ENCODE results near the gene CPT2.

Gene CPT2

DNA sequence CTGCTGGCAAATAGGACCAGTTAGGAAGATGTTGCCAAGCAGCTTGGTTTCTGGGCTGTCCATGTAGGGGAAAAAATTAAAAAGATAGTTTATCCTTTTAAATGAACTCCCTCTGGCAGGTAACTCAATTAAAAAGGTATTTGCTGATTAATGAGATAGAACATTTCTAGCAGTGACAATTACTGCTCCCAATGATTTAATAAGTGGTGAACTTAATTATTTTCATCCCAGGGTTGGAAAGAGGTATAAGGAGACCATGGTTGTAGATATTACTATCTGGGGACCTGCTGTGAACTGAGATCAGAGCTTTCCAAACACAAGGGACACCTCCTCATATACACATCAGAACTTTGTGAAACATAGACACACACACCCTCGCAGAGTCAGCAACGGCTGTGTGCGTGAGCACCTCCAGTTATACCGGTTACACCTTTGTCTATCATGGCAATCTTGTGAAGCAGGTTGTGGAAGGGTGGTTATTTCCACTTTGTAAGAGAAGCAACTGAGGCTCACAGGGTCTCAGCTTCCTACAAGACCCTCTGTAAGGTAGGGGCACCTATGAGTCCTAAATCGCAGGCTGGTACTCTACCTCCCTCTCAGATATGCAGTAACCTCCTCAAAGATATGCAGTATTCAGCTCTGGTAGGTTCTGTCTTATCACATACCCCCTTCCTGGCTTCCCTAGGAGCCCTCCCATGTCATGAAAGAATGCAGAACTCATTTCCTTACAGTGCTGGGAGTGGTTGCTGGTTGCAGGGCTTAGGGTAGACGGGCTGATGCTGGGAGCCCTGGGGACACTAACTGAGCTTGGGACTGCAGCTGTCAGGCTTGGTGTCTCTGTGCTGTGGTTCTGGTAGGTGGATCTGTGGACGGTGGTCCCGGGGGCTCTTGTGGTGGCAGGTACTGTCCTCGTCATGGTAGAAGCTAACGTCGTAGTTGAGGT is 60.2 kb downstream of the CPT2 start:
- no peak for FAIRE-seq
- TF ChIP-seq TAF1 (IDR thresholded peaks at IDR 0.05; ENCODE audit: low read depth, low read length) (no peak), SPI1 (IDR thresholded peaks at IDR 0.05; ENCODE audit: low read depth, low read length) (no peak), POLR2A (IDR thresholded peaks at IDR 0.05; ENCODE audit: low read depth, low read length) (no peak), PAX5 (IDR thresholded peaks at IDR 0.05; ENCODE audit: insufficient read depth, low read length, severe bottlenecking) (no peak), POLR2AphosphoS5 (IDR thresholded peaks at IDR 0.05; ENCODE audit: low read depth, low read length) (no peak), POU2F2 (IDR thresholded peaks at IDR 0.05; ENCODE audit: low read depth, low read length) (no peak)
- no peak for DNase-seq (ENCODE audit: insufficient read length, low spot score)

DNA sequence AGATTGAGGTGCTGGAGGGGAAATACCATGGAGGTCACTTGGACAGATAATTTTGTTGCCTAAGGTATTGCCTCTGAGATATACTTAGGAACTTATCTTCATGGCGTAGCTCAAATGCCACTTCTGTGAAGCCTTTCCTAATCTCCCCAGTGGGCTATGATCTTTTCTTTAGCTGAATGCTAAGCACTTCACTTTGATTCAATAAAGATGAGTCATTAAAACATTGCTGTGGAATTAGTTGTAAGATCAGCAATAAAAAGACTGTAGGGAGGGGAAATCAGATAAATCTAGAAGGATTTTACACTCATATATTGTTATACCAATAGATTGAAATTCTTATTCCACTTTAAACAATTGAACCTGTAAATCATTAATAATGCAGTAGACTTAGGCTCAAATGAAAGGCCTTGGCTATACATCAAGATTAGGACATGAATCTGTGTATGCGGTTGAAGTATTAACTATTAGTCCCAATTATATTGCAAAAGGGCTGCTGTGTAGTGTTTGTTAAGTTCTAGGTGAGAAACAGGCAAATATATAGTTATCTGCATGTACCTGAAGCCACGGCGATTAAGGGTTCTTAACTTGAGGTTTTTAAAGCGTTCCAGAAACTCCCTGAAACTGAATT is 60.9 kb downstream of the CPT2 start:
- no peak for FAIRE-seq
- no peak for TF ChIP-seq POLR2AphosphoS5 (IDR thresholded peaks at IDR 0.05; ENCODE audit: low read depth, low read length)
- no peak for TF ChIP-seq PAX5 (IDR thresholded peaks at IDR 0.05; ENCODE audit: insufficient read depth, low read length, severe bottlenecking)
- no peak for TF ChIP-seq TAF1 (IDR thresholded peaks at IDR 0.05; ENCODE audit: low read depth, low read length)
- no peak for TF ChIP-seq POLR2A (IDR thresholded peaks at IDR 0.05; ENCODE audit: low read depth, low read length)
- no peak for TF ChIP-seq POU2F2 (IDR thresholded peaks at IDR 0.05; ENCODE audit: low read depth, low read length)
- no peak for TF ChIP-seq SPI1 (IDR thresholded peaks at IDR 0.05; ENCODE audit: low read depth, low read length)
- no peak for DNase-seq (ENCODE audit: insufficient read length, low spot score)

DNA sequence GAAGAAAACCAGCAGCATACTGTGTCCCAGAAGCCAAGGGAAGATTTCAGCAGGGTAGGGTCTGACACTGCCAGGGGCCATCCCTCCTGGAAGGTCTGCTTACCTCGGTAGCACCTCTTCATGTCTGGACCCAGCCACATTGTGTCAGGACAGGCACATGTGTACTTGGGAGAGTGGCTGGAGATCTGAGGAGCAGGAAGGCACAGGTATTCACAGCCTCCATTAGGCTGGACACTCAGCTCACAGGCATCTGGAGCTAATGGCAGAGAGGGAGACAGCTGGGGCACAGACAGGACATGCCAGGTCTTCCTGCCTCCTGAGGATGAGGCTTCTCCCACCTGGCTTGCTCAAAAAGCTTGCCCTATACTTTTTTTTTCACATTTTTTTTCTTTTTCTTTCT is 61.6 kb downstream of the CPT2 start:
- DNase-seq (ENCODE audit: insufficient read length, low spot score): no peak
- FAIRE-seq: no peak
- no peak for TF ChIP-seq TAF1 (IDR thresholded peaks at IDR 0.05; ENCODE audit: low read depth, low read length)
- no peak for TF ChIP-seq POLR2A (IDR thresholded peaks at IDR 0.05; ENCODE audit: low read depth, low read length)
- no peak for TF ChIP-seq POU2F2 (IDR thresholded peaks at IDR 0.05; ENCODE audit: low read depth, low read length)
- no peak for TF ChIP-seq SPI1 (IDR thresholded peaks at IDR 0.05; ENCODE audit: low read depth, low read length)

DNA sequence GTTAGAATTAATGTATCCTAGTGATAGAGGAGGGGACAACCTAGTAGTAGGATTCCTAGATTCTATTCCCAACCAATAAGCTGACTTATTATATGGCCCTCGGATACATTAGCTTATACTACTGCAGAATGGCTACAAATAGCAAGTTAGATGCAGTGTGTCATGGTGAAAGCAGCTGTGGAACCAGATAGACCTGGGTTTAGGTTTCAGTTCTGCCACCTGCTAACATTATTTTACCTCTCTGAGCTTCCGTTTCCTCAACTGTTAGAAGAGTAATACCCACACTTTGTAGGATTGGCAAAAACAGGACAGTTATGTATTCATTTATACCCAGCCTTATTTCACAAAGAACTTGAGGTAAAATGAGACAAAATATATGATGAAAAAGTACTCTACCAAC is 63.3 kb downstream of the CPT2 start:
- DNase-seq (ENCODE audit: insufficient read length, low spot score) (no peak), FAIRE-seq (peak; percentile 89)
- TF ChIP-seq PAX5 (IDR thresholded peaks at IDR 0.05; ENCODE audit: insufficient read depth, low read length, severe bottlenecking): no peak
- no peak for TF ChIP-seq POLR2A (IDR thresholded peaks at IDR 0.05; ENCODE audit: low read depth, low read length)
- peak; percentile 51 for TF ChIP-seq SPI1 (IDR thresholded peaks at IDR 0.05; ENCODE audit: low read depth, low read length)

DNA sequence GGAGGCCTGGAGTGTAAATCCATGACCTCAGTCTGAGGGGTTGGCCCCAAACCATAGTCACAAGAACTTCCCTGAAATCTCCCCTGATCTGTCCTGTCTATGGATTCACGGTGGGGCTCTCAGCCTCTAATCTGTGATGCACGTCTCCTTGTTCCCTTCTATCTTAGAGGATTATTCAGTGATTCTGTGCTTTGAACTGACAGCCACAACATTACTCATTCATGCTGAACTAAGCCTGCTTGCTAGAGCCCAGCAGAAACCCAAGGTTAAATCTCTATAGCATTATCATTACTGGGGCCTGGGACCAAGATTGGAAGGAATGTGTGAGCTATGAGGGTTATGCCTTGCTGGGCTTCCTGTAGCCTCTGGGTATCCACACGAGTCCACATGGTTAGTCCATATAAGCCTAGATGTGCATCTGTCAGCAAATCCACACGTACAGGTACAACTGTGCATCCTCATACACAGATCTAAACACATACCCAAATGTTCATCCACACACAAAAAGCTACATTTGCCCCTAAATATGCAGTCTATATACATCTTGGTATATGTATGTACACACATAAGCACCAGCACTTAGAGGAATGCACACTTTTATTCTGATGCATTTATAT is 64.1 kb downstream of the CPT2 start:
- no peak for TF ChIP-seq PAX5 (IDR thresholded peaks at IDR 0.05; ENCODE audit: insufficient read depth, low read length, severe bottlenecking)
- no peak for TF ChIP-seq TAF1 (IDR thresholded peaks at IDR 0.05; ENCODE audit: low read depth, low read length)
- no peak for TF ChIP-seq POLR2AphosphoS5 (IDR thresholded peaks at IDR 0.05; ENCODE audit: low read depth, low read length)
- TF ChIP-seq POU2F2 (IDR thresholded peaks at IDR 0.05; ENCODE audit: low read depth, low read length): no peak
- no peak for TF ChIP-seq SPI1 (IDR thresholded peaks at IDR 0.05; ENCODE audit: low read depth, low read length)
- no peak for TF ChIP-seq POLR2A (IDR thresholded peaks at IDR 0.05; ENCODE audit: low read depth, low read length)
- FAIRE-seq: no peak

DNA sequence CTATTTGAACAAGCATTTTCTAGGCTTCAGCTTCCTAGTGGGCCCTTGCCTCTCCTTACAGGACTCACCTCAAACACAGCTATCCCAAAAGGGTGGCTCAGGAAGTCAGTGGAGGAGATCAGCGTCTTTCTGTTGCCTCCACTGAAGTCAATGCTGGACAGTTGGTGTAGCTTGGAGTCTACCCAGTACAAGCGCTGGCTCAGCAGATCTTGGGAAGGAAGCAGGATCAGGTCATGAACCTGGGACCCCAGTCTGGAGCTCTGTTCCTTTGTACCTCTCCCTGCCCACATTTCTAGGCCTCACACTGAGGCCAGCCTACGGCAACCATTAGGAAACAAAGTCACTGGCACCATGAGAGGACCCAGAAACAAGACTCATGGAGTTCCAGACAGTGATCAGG is 65.4 kb downstream of the CPT2 start:
- TF ChIP-seq TAF1 (IDR thresholded peaks at IDR 0.05; ENCODE audit: low read depth, low read length): no peak
- TF ChIP-seq SPI1 (IDR thresholded peaks at IDR 0.05; ENCODE audit: low read depth, low read length): no peak
- TF ChIP-seq PAX5 (IDR thresholded peaks at IDR 0.05; ENCODE audit: insufficient read depth, low read length, severe bottlenecking): no peak
- no peak for TF ChIP-seq POLR2A (IDR thresholded peaks at IDR 0.05; ENCODE audit: low read depth, low read length)
- TF ChIP-seq POLR2AphosphoS5 (IDR thresholded peaks at IDR 0.05; ENCODE audit: low read depth, low read length): no peak
- TF ChIP-seq POU2F2 (IDR thresholded peaks at IDR 0.05; ENCODE audit: low read depth, low read length): no peak
- no peak for FAIRE-seq
- no peak for DNase-seq (ENCODE audit: insufficient read length, low spot score)

More for the DNA sequence above, 64.1 kb downstream of the CPT2 start:
- no peak for DNase-seq (ENCODE audit: insufficient read length, low spot score)

Measured in GM12891 (cell line).